Activated naive CD8-positive, alpha-beta T cell treated with anti-CD3 and anti-CD28 coated beads, Interleukin-2, amount 10 ng/mL, durations not matched to agents 7 days and 5 days (primary cell): ENCODE results near the gene LBHD1. TPM values are rescaled to one million over a fixed set of nuclear protein-coding genes. Genes with fewer than 3 reads are reported as not detected.
"Not testable (repeated sequence)": the region's sequence is repeated elsewhere in the genome, so short reads cannot be mapped to it uniquely, and the experiment has no call there.

ENCODE experiments used
- ATAC-seq: fragments of 150-1000 bp; cut with Tn5 transposase; one replicate; pipeline ENCODE4 v1.10.0; 2021; ENCODE audit warnings: low read depth, moderate library complexity
- POLR2A ChIA-PET: fragments of 350-600 bp; sonication (Branson Sonifier 250); formaldehyde crosslinking; loops from one replicate; lab custom pipeline; 2021; ENCODE audit warnings: antibody characterized with exemption; lab: Charles Lee
- DNase-seq: peaks from one replicate; pipeline ENCODE4 v3.0.0; 2021
- H3K27ac Mint-ChIP-seq: one replicate; pipeline ENCODE4 v1.8.0; 2022; ENCODE audit warnings: mild to moderate bottlenecking, mixed read lengths
- H3K27me3 Mint-ChIP-seq: one replicate; pipeline ENCODE4 v1.8.0; 2022; ENCODE audit warnings: mild to moderate bottlenecking, moderate library complexity, mixed read lengths
- H3K36me3 Mint-ChIP-seq: one replicate; pipeline ENCODE4 v1.8.0; 2021; ENCODE audit warnings: mild to moderate bottlenecking, mixed read lengths
- H3K4me1 Mint-ChIP-seq: one replicate; pipeline ENCODE4 v1.8.0; 2021; ENCODE audit warnings: mixed read lengths
- H3K4me3 Mint-ChIP-seq: one replicate; pipeline ENCODE4 v1.8.0; 2022; ENCODE audit warnings: mild to moderate bottlenecking, moderate library complexity, mixed read lengths
- H3K9me3 Mint-ChIP-seq: one replicate; pipeline ENCODE4 v1.8.0; 2021; ENCODE audit warnings: mixed read lengths
- total RNA-seq, 2 experiments: library from RNA; stranded (reverse); gene quantifications; one replicate each; pipeline ENCODE4 v1.2.3, GENCODE V29; 2021

LBHD1 gene
- total RNA-seq, 2 experiments from 2014 or later, result 23.5 to 23.6 TPM

DNA sequence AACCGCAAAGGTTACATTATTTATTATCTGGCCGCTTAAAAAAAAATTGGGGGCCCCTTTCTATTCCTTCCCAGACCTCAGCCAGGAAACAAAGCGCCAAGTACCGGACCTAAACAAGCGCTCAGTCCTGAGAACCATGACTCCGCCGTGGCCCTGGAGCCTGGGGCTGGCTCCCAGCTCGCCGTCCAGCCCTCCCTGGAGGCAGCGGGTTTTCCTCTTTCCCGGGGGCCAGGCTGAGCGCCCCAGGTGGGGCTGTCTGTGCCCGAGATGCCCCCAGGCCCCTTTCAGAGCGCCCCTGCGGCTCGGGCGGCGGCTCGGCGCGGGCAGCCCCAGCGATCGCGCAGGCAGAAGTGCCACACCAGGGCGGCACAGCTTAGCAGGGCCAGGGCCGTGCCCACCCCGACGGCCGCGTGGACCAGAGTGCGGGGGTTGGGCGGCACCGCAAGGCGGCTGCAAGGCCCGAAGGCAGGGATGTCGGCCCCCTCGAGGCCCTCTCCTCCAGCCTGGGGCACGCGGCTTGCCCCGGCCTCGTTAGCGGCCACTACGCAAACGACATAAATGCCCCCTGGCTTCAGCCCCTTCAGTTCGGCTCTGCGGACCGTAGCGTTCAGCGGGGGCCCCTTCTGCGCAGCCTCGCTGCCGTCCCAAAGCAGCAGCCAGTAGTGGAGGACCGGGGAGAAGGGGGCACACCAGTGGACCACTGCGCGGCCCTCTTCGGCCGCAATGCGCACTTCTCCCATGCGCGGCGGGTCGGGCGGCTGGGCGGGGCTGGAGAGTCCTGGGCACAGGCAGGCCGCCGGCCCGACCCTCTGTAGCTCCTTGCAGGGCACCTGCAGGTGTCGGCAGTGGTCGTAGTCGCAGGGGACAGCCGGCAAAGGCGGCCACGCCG is 15.7 kb upstream of the LBHD1 start:
- DNase-seq (no peak), ATAC-seq (no peak)
- H3K4me3 Mint-ChIP-seq, result no peak overlapping the region
- H3K27me3 Mint-ChIP-seq, result peaks cover 10% of the 10 kb centered on the region
- POLR2A ChIA-PET, result interaction anchor here (1.6 kb wide), 1 partner anchor 95 kb away, joined by 4 read pairs; no protein-coding TSS in a partner anchor
- H3K27ac Mint-ChIP-seq, result no peak overlapping the region
- no peaks in the 10 kb centered on the region for H3K4me1 Mint-ChIP-seq
- no peaks in the 10 kb centered on the region for H3K9me3 Mint-ChIP-seq
- peaks cover 8% of the 10 kb centered on the region for H3K36me3 Mint-ChIP-seq

DNA sequence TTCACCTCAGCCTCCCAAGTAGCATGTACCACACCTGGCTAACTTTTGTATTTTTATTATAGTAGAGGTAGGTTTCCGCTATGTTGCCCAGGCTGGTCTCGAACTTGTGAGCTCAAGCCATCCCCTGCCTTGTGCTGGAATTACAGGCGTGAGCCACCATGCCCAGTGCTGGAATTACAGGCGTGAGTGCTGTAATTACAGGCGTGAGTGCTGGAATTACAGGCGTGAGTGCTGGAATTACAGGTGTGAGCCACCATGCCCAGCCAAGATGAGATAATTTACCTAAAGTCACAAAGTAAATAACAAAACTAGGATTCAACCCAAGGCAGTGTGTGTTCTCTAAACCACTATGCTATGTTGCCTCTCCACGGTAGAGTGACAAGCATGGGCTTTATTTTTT is 10.5 kb upstream of the LBHD1 start:
- Mint-ChIP-seq H3K36me3 (peaks cover 5% of the 10 kb centered on the region), H3K4me3 (no peak overlapping the region), H3K9me3 (no peaks in the 10 kb centered on the region), H3K27ac (no peak overlapping the region), H3K27me3 (peaks cover 6% of the 10 kb centered on the region), H3K4me1 (peaks cover 11% of the 10 kb centered on the region)
- POLR2A ChIA-PET, result no interaction called here
- DNase-seq (no peak), ATAC-seq (no peak)

DNA sequence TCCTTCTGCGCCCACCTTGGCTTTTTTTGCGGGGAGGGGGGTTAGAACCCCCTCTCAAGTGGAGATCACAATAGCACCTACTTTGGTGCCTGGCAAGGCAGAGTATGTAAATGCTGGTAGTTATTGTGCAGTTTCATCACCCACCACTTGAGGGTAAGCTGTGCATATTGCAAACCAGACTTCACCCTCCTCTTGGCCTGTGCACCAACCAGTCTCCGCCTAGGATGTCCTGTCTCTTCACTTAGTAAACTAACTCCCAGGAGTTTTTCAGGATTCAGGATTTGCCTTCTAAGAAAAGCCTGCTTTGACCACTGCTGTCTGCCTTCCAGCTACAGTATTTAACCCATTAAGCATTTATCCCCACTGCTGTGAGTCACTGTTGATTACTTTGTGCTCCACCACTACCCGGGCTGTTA is 8.8 kb upstream of the LBHD1 start:
- Mint-ChIP-seq H3K36me3 (peaks cover 8% of the 10 kb centered on the region), H3K4me1 (peaks cover 17% of the 10 kb centered on the region), H3K9me3 (no peaks in the 10 kb centered on the region), H3K27ac (peak overlapping the region; percentile 71), H3K27me3 (no peaks in the 10 kb centered on the region), H3K4me3 (peak overlapping the region; percentile 35)
- POLR2A ChIA-PET, result interaction anchor here (0.6 to 2.8 kb wide), 15 partner anchors 9 to 200 kb away, joined by 3 to 17 read pairs (median 5); partner anchors contain the start of genes C11orf98, CSKMT, EEF1G and GANAB
- DNase-seq (no peak), ATAC-seq (peak; percentile 86)

DNA sequence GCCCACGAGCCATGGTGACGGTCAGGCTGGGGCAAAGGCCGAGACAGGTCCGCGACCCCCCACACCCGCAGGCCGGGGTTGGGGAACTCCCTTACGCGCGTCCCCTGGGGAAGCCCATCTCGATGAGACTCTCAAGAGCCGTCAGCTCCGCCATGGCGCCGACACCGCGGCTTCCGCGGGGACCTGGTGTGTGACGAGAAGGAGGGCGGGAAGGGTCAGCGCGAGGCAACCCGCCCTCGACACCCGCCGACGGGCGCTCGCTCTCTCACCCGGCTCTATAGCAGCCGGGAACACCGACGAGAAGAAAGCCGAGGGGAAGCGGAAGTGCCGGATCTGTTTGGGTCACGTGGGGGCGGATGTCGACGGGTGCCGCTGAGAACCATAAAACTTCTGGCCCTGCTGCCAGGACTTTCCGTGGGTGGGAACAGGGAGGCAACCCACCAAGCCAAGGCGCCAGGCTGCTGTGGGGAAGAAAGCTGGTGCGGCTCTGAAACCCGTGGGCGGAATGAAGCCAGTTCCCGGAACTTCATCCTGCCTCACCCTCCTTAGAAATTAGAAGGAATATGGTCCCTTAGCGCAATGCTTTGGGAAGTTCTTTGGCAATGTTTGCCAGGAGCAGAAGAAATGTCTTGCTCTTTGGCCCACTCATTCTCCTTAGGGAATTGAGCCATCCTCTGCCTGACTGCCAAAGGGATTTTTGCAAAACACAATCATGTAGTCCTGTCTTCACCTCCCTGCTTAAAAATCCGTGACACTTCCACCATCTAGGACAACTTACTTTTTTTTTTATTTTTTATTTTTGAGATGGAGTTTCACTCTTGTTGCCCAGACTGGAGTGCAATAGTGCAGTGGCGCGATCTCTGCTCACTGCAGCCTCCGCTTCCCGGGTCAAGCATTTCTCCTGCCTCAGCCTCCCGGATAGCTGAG is 7.0 kb upstream of the LBHD1 start, which contains the start of gene UBXN1:
Gene UBXN1 (minus strand): TSS at position 304 of the 927 bp plus-strand sequence. CDS start 150 bp downstream, at position 154.
- Mint-ChIP-seq H3K27ac (peak within 1 kb of the TSS; percentile 88), H3K4me1 (peaks cover 20% of the 10 kb centered on the region), H3K36me3 (peaks cover 10% of the 10 kb centered on the region), H3K27me3 (no peaks in the 10 kb centered on the region), H3K9me3 (no peaks in the 10 kb centered on the region), H3K4me3 (peak within 1 kb of the TSS; percentile 85)
- POLR2A ChIA-PET, result interaction anchor here (0.6 to 2.8 kb wide), 11 partner anchors 12 to 202 kb away, joined by 3 to 13 read pairs (median 4); partner anchors contain the start of genes C11orf98, CSKMT, HNRNPUL2 and SLC3A2
- ATAC-seq, result peak; percentile 79
- peak; percentile 82 for DNase-seq

DNA sequence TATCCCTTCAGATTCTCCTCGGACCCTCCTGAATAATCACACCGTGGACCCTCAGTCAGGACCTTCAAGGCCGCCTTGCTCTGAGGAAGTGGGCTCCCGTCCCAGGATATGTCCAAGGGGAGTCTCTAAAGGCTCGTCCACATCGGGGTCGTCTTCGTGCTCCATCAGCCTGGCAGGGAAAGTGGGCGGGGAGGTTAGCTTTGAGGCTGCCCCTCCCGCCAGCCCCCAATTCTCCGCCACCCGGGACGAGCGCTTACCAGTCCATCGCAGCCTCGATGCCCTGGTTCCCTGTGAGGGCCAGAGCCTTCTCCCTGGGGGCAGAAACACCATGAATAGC is 6.3 kb upstream of the LBHD1 start:
- H3K9me3 Mint-ChIP-seq, result no peaks in the 10 kb centered on the region
- DNase-seq (no peak), ATAC-seq (no peak)
- peak overlapping the region; percentile 85 for H3K4me3 Mint-ChIP-seq
- POLR2A ChIA-PET, result interaction anchor here (0.7 to 2.4 kb wide), 5 partner anchors 11 to 37 kb away, joined by 3 to 10 read pairs (median 4); partner anchors contain the start of genes C11orf98 and CSKMT
- peaks cover 23% of the 10 kb centered on the region for H3K4me1 Mint-ChIP-seq
- peak overlapping the region; percentile 88 for H3K27ac Mint-ChIP-seq
- no peaks in the 10 kb centered on the region for H3K27me3 Mint-ChIP-seq
- H3K36me3 Mint-ChIP-seq, result peaks cover 13% of the 10 kb centered on the region

DNA sequence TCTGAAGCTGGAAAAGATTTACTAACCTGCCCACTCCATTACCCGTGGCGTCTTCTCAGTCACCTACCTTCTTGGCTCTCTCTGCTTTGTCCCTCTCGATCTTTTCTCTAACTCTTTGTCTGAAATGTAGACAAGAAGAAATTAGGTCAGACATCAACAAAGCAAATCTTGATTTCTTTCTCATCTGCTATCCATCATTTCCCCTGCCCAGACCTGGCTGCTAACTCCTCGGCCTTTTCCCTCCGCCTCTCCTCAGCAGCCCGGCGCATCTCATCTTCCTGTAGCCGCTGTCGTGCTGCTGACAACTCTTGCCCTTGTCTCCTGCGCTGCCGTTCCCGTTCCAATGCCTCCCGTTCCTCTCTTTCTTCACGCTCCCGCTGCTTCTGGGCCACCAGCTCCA is 5.6 kb upstream of the LBHD1 start:
- Mint-ChIP-seq H3K4me1 (peaks cover 26% of the 10 kb centered on the region), H3K27ac (peak overlapping the region; percentile 88), H3K9me3 (no peaks in the 10 kb centered on the region), H3K27me3 (no peaks in the 10 kb centered on the region), H3K4me3 (peak overlapping the region; percentile 85), H3K36me3 (peaks cover 13% of the 10 kb centered on the region)
- no peak for DNase-seq
- POLR2A ChIA-PET, result interaction anchor here (1.8 to 2.7 kb wide), 2 partner anchors 13 to 86 kb away, joined by 10 to 15 read pairs; partner anchors contain the start of genes C11orf98, CSKMT and TUT1
- no peak for ATAC-seq

DNA sequence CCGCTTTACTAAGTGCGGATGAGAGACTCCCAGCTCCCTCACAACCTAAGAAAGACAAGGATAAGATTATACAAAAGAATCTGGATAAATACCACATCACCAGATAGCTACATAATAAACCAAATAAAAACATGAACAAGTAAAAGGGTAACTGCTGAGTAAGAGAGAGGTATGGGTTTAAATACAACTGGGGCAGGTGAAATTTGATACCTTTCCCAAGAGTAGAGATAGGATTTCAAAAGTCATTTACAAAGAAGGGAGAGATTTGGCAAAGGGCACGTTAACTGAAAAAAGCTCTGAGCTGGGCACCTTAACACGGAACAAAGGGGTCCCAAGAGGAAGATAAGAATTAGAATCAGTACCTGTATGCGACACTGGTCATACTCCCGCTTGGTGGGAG is 5.1 kb upstream of the LBHD1 start:
- Mint-ChIP-seq H3K27ac (peak overlapping the region; percentile 17), H3K27me3 (no peaks in the 10 kb centered on the region), H3K36me3 (peaks cover 13% of the 10 kb centered on the region), H3K4me3 (peak overlapping the region; percentile 40), H3K9me3 (no peaks in the 10 kb centered on the region), H3K4me1 (peaks cover 30% of the 10 kb centered on the region)
- no peak for ATAC-seq
- no peak for DNase-seq
- POLR2A ChIA-PET, result interaction anchor here (0.9 to 2.7 kb wide), 3 partner anchors 10 to 86 kb away, joined by 3 to 15 read pairs (median 10); partner anchors contain the start of genes C11orf98, CSKMT and TUT1

DNA sequence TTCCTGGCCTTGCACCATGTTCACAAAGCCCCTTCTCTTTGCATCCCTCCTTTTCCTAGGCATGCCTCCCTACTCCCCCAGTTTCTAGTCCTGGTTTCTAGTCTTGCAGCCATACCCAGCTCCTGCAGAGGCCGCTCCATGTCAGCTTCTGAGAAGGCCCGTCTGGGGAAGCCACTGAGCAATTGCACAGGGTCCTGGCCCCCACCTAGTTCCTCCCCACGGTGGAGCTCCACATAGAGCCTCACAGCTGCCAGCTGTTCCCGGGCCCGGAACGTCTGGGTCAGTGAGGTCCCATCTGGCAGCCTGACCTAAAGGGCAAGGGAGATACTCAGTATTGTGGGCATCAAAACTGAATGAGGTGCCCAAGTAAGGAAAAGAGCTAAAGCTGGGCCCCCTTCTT is 4.6 kb upstream of the LBHD1 start:
- peak overlapping the region; percentile 22 for H3K27ac Mint-ChIP-seq
- H3K9me3 Mint-ChIP-seq, result no peaks in the 10 kb centered on the region
- no peaks in the 10 kb centered on the region for H3K27me3 Mint-ChIP-seq

DNA sequence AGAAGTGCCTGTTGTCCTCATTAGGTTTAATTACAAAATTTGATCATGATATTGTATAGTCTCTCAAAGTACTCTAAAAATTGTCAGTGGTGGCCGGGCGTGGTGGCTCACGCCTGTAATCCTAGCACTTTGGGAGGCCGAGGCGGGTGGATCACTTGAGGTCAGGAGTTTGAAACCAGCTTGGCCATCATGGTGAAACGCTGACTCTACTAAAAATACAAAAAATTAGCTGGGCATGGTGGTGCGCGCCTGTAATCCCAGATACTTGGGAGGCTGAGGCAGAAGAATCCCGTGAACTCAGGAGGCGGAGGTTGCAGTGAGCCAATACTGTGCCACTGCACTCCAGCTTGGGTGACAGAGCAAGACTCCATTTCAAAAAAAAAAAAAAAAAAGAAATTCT is 3.3 kb upstream of the LBHD1 start:
- H3K4me1 Mint-ChIP-seq, result peaks cover 31% of the 10 kb centered on the region
- H3K27ac Mint-ChIP-seq, H3K4me3 Mint-ChIP-seq: not testable (repeated sequence)

More for the DNA sequence above, 4.6 kb upstream of the LBHD1 start:
- DNase-seq, result no peak
- H3K4me1 Mint-ChIP-seq, result peaks cover 32% of the 10 kb centered on the region
- no peak overlapping the region for H3K4me3 Mint-ChIP-seq
- ATAC-seq, result no peak
- H3K36me3 Mint-ChIP-seq, result peaks cover 13% of the 10 kb centered on the region
- POLR2A ChIA-PET, result interaction anchor here (0.9 to 2.7 kb wide), 4 partner anchors 10 to 85 kb away, joined by 3 to 15 read pairs (median 7); partner anchors contain the start of genes C11orf98, CSKMT, INTS5 and TUT1

DNA sequence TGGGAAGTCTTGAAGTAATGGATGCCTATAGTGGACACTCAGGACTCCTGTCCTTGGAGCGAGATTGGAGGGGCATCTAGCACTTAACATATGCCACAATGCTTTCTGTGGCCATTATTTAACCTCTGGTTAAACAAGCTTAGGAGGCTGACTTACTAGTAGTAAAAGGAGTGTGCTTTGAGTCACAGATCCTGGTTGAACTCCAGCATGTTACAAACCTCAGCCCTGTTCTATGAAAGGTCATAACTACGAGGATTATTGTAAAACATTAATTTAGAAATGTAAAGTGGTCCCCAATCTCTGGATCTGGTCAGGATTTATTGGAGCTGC is 1.1 kb upstream of the LBHD1 start:
- H3K9me3 Mint-ChIP-seq, result no peaks in the 10 kb centered on the region
- peaks cover 16% of the 10 kb centered on the region for H3K36me3 Mint-ChIP-seq
- peak overlapping the region; percentile 91 for H3K27ac Mint-ChIP-seq
- no peaks in the 10 kb centered on the region for H3K27me3 Mint-ChIP-seq
- ATAC-seq (no peak), DNase-seq (no peak)
- peaks cover 37% of the 10 kb centered on the region for H3K4me1 Mint-ChIP-seq
- POLR2A ChIA-PET, result interaction anchor here (0.9 to 3.9 kb wide), 13 partner anchors 8 to 168 kb away, joined by 3 to 73 read pairs (median 17); partner anchors contain the start of genes C11orf98, CSKMT, EEF1G and GANAB
- no peak overlapping the region for H3K4me3 Mint-ChIP-seq

More for the DNA sequence above, 3.3 kb upstream of the LBHD1 start:
- POLR2A ChIA-PET, result interaction anchor here (0.6 to 3.6 kb wide), 8 partner anchors 8 to 84 kb away, joined by 3 to 25 read pairs (median 4); partner anchors contain the start of genes C11orf98, CSKMT, HNRNPUL2 and INTS5
- not testable (repeated sequence) for H3K27me3 Mint-ChIP-seq, ATAC-seq, H3K9me3 Mint-ChIP-seq, DNase-seq
- H3K36me3 Mint-ChIP-seq, result peaks cover 13% of the 10 kb centered on the region

DNA sequence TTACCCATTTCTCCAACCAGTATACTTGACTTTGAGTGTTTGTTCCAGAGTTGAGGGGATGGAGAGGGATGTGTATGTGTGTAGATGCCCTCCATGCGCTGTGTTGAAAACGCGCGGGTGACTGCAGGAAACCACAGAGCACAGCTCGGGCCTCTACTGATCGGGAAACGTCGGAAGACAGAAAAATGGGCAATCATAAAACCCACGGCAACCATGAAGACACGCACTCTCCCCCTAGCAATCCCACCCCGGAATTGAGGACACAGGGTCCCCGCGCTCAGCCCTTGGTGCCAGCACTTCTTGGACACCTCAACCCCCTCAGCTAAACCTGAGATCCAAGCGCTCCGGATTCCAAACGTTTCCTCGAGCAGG is 845 bp downstream of the LBHD1 start:
- peak overlapping the region; percentile 94 for H3K4me3 Mint-ChIP-seq
- ATAC-seq (peak; percentile 21), DNase-seq (no peak)
- POLR2A ChIA-PET, result interaction anchor here (0.6 to 4.4 kb wide), 33 partner anchors 8 to 247 kb away, joined by 3 to 73 read pairs (median 8); partner anchors contain the start of genes B3GAT3, BSCL2, EML3 and GANAB
- H3K36me3 Mint-ChIP-seq, result peaks cover 11% of the 10 kb centered on the region
- H3K27ac Mint-ChIP-seq, result peak overlapping the region; percentile 91
- H3K4me1 Mint-ChIP-seq, result peaks cover 41% of the 10 kb centered on the region
- no peaks in the 10 kb centered on the region for H3K27me3 Mint-ChIP-seq
- H3K9me3 Mint-ChIP-seq, result no peaks in the 10 kb centered on the region

DNA sequence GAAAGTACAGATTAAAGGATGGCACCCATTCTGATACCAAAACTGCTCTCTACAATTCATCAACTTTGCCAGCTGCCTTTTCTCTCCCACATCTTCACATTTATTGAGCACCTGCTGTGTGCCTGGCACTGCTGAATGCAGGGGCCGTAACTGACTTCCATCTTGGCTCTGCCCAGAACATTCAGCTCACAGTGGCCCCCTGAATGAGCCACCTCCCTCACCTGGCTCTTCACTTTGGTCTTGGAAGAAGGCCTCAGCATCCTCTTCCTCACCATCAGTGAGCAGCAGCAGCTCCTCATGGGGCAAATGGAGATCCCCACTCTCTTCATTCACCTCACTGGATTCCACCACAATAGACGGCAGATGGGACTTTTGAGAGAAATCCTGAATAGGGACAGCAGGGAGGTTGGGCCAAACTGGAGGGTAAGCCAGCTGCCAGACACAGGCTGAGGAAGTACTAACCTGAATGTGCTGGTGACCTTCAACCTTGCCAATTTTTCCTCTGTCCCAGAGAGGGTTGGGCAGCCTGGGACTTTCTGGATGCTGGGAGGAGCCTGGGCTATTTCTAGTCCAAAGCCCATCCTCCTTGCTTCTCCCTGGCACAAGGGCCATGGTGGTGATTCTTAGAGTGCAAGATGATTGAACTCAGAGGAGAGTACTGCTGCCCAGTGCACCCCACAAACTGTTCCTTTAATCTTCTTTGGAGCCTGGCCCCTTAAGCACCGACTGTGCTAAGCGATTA is 2.5 kb downstream of the LBHD1 start:
- DNase-seq (no peak), ATAC-seq (no peak)
- H3K36me3 Mint-ChIP-seq, result peaks cover 13% of the 10 kb centered on the region
- no peaks in the 10 kb centered on the region for H3K27me3 Mint-ChIP-seq
- no peaks in the 10 kb centered on the region for H3K9me3 Mint-ChIP-seq
- H3K27ac Mint-ChIP-seq, result peak overlapping the region; percentile 91
- POLR2A ChIA-PET, result interaction anchor here (0.7 to 4.4 kb wide), 10 partner anchors 15 to 1276 kb away, joined by 3 to 73 read pairs (median 9); partner anchors contain the start of genes EML3, GANAB, INTS5 and MTA2
- H3K4me3 Mint-ChIP-seq, result peak overlapping the region; percentile 94
- H3K4me1 Mint-ChIP-seq, result peaks cover 37% of the 10 kb centered on the region
